Hepatocyte (in vitro differentiated cells): Measurements from ENCODE around the gene CLBA1. TPM values are rescaled to one million over a fixed set of nuclear protein-coding genes. Genes with fewer than 3 reads are reported as not detected.

ENCODE experiments used
- DNase-seq: peaks from one replicate; pipeline ENCODE4 v3.0.0-alpha.2; 2016; ENCODE audit warnings: low spot score
- H2AFZ ChIP-seq: fragments of 200-600 bp; sonication (generic); 2 replicates; pipeline ENCODE4 v1.6.0; 2016; ENCODE audit warnings: antibody characterized with exemption, mild to moderate bottlenecking
- H3K27ac ChIP-seq: fragments of 200-600 bp; sonication (generic); 2 replicates; pipeline ENCODE4 v1.5.1; 2016; ENCODE audit warnings: mild to moderate bottlenecking
- H3K27me3 ChIP-seq: fragments of 200-600 bp; sonication (generic); 2 replicates; pipeline ENCODE4 v1.6.1; 2016
- H3K36me3 ChIP-seq: fragments of 200-600 bp; sonication (generic); replicated peaks from 2 replicates; pipeline ENCODE4 v1.5.1; 2016; ENCODE audit warnings: low read depth; ENCODE audit not compliant: insufficient read depth
- H3K4me1 ChIP-seq: fragments of 200-600 bp; sonication (generic); 2 replicates; pipeline ENCODE4 v1.5.1; 2016; ENCODE audit warnings: mild to moderate bottlenecking, moderate library complexity; ENCODE audit not compliant: insufficient read depth
- H3K4me2 ChIP-seq: fragments of 200-600 bp; sonication (generic); 2 replicates; pipeline ENCODE4 v1.6.0; 2016
- H3K4me3 ChIP-seq: fragments of 200-600 bp; sonication (generic); 2 replicates; pipeline ENCODE4 v1.5.1; 2016; ENCODE audit warnings: mild to moderate bottlenecking
- H3K79me2 ChIP-seq: fragments of 200-600 bp; sonication (generic); 2 replicates; pipeline ENCODE4 v1.6.0; 2017; ENCODE audit warnings: mild to moderate bottlenecking
- H3K9me2 ChIP-seq: fragments of 200-600 bp; sonication (generic); replicated peaks from 2 replicates; pipeline ENCODE4 v1.6.0; 2017; ENCODE audit warnings: mild to moderate bottlenecking; ENCODE audit not compliant: insufficient read depth
- H3K9me3 ChIP-seq: fragments of 200-600 bp; sonication (generic); 2 replicates; pipeline ENCODE4 v1.5.1; 2016; ENCODE audit warnings: low read depth, mild to moderate bottlenecking
- H4K20me1 ChIP-seq: fragments of 200-600 bp; sonication (generic); 2 replicates; pipeline ENCODE4 v1.6.0; 2016; ENCODE audit warnings: mild to moderate bottlenecking; ENCODE audit not compliant: insufficient read depth, poor library complexity, severe bottlenecking
- CTCF ChIP-seq: fragments of 200-600 bp; sonication (generic); IDR thresholded peaks from 2 replicates; pipeline ENCODE4 v1.5.1; 2016; ENCODE audit warnings: antibody characterized with exemption, mild to moderate bottlenecking; ENCODE audit not compliant: poor library complexity
- EZH2 ChIP-seq: fragments of 200-600 bp; sonication (generic); IDR thresholded peaks from 2 replicates; pipeline ENCODE4 v1.6.1; 2016; ENCODE audit warnings: antibody characterized with exemption, mild to moderate bottlenecking, borderline replicate concordance
- EZH2phosphoT487 ChIP-seq: fragments of 200-600 bp; sonication (generic); IDR thresholded peaks from one replicate; pipeline ENCODE4 v1.6.1; 2018; ENCODE audit warnings: antibody characterized with exemption, mild to moderate bottlenecking, low read depth, moderate library complexity; ENCODE audit not compliant: unreplicated experiment, severe bottlenecking
- WGBS: methylation state at CpG from one replicate; pipeline ENCODE4 v1.1.6; 2016; ENCODE audit warnings: low lambda C conversion rate; ENCODE audit errors: missing lambda C conversion rate; 5-methylcytosine and 5-hydroxymethylcytosine counted together
- polyA plus RNA-seq: library from polyadenylated mRNA; unstranded; fragments of >200 nt; fragmentation: Nextera tagmentation; extraction: Ambion mirVana; gene quantifications from 2 replicates; pipeline ENCODE4 v1.2.1, GENCODE V29; 2016
- total RNA-seq: library from RNA; depleted of rRNA; stranded (reverse); fragments of >200 nt; gene quantifications from 2 replicates; pipeline ENCODE4 v1.2.3, GENCODE V29; 2014

The CLBA1 gene
- total and polyA plus RNA-seq, 2 experiments from 2014 or later: 6.4 to 9.3 TPM

- no peaks in the 10 kb centered on the region for H4K20me1 ChIP-seq
- H3K79me2 ChIP-seq: no peaks in the 10 kb centered on the region
- no peaks in the 10 kb centered on the region for H3K9me3 ChIP-seq
- TF ChIP-seq EZH2phosphoT487: no peak
- no peak for TF ChIP-seq CTCF
- TF ChIP-seq EZH2: no peak
- no peak for DNase-seq
- H3K9me2 ChIP-seq: no peaks in the 10 kb centered on the region
- no peaks in the 10 kb centered on the region for H3K36me3 ChIP-seq
- no peak overlapping the region for H2AFZ ChIP-seq
- 89% methylated on average over 28 of the region's 28 CpGs for WGBS
- no peaks in the 10 kb centered on the region for H3K27me3 ChIP-seq
- no peak overlapping the region for H3K4me2 ChIP-seq
- H3K4me1 ChIP-seq: peaks cover 2% of the 10 kb centered on the region
- no peak overlapping the region for H3K27ac ChIP-seq
- no peak overlapping the region for H3K4me3 ChIP-seq
These were observed 56.5 kb downstream of the CLBA1 start for GRCh38 chr14:105041841-105042765.

GRCh38 chr14:105042813-105043212 lies 57.2 kb downstream of the CLBA1 start:
- Histone ChIP-seq H3K4me3 (no peak overlapping the region), H3K4me2 (no peak overlapping the region), H3K79me2 (no peaks in the 10 kb centered on the region), H3K27me3 (no peaks in the 10 kb centered on the region), H3K9me2 (no peaks in the 10 kb centered on the region), H4K20me1 (no peaks in the 10 kb centered on the region), H3K27ac (no peak overlapping the region), H3K9me3 (no peaks in the 10 kb centered on the region), H2AFZ (no peak overlapping the region), H3K4me1 (peaks cover 2% of the 10 kb centered on the region), H3K36me3 (no peaks in the 10 kb centered on the region)
- TF ChIP-seq EZH2 (no peak), CTCF (no peak), EZH2phosphoT487 (no peak)
- 93% methylated on average over 17 of the region's 17 CpGs for WGBS
- no peak for DNase-seq

DNA sequence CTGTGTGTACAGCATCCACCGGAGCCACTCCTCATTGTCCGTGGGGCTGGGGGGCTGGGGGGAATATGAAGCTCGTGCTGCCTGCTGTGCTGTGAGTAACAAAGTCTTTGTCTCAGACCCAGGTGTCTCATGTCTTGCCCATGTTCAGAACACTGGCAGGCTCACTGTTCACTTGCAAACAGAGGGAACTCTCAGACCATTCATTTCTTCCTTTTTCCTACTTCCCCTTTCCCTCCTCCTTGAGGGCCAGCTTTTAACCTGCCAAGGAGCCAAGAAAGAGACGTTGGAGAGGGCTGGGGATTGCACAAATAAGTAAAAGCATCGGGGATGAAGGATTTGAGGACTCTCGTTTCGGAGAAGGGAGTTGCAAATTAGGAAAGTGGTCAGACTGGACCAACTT lies 58.1 kb downstream of the CLBA1 start:
- H3K4me2 ChIP-seq: no peak overlapping the region
- H3K79me2 ChIP-seq: no peaks in the 10 kb centered on the region
- no peak for TF ChIP-seq CTCF
- no peak for TF ChIP-seq EZH2phosphoT487
- no peak for TF ChIP-seq EZH2
- H3K27ac ChIP-seq: no peak overlapping the region
- H3K4me3 ChIP-seq: no peak overlapping the region
- no peaks in the 10 kb centered on the region for H3K27me3 ChIP-seq
- no peaks in the 10 kb centered on the region for H3K9me3 ChIP-seq
- DNase-seq: no peak
- no peaks in the 10 kb centered on the region for H3K36me3 ChIP-seq
- no peak overlapping the region for H2AFZ ChIP-seq
- WGBS: 81% methylated on average over 7 of the region's 7 CpGs
- H4K20me1 ChIP-seq: no peaks in the 10 kb centered on the region
- no peaks in the 10 kb centered on the region for H3K9me2 ChIP-seq
- H3K4me1 ChIP-seq: peaks cover 2% of the 10 kb centered on the region

Other genes with a start within 250 kb of the CLBA1 start
- gene SIVA1, start 232.6 kb upstream of the CLBA1 start, total RNA-seq: 163 and 218 TPM in 2 replicates
- 140 and 149 TPM in 2 replicates for gene SIVA1, start 232.6 kb upstream of the CLBA1 start, polyA plus RNA-seq
- gene AKT1, start 190.0 kb upstream of the CLBA1 start, total RNA-seq: 120 and 124 TPM in 2 replicates
- 155 and 159 TPM in 2 replicates for gene AKT1, start 190.0 kb upstream of the CLBA1 start, polyA plus RNA-seq
- 8.6 and 13.0 TPM in 2 replicates for gene ZBTB42, start 184.7 kb upstream of the CLBA1 start, total RNA-seq
- 3.6 TPM in 2 replicates for gene ZBTB42, start 184.7 kb upstream of the CLBA1 start, polyA plus RNA-seq
- gene CEP170B, start 120.5 kb upstream of the CLBA1 start, total RNA-seq: 12.0 and 20.3 TPM in 2 replicates
- 7.6 and 9.5 TPM in 2 replicates for gene CEP170B, start 120.5 kb upstream of the CLBA1 start, polyA plus RNA-seq
- not detected in 2 replicates for gene PLD4, start 60.9 kb upstream of the CLBA1 start, total RNA-seq
- 0.77 and 1.1 TPM in 2 replicates for gene PLD4, start 60.9 kb upstream of the CLBA1 start, polyA plus RNA-seq
- gene AHNAK2, start 7.4 kb upstream of the CLBA1 start, total RNA-seq: 4.6 and 5.9 TPM in 2 replicates
- 1.8 and 2.4 TPM in 2 replicates for gene AHNAK2, start 7.4 kb upstream of the CLBA1 start, polyA plus RNA-seq
- gene CDCA4, start 35.3 kb downstream of the CLBA1 start, total RNA-seq: 13.6 and 15.7 TPM in 2 replicates
- 15.0 and 17.1 TPM in 2 replicates for gene CDCA4, start 35.3 kb downstream of the CLBA1 start, polyA plus RNA-seq
- gene GPR132, start 79.6 kb downstream of the CLBA1 start, total RNA-seq: 0.24 and 0.83 TPM in 2 replicates
- gene GPR132, start 79.6 kb downstream of the CLBA1 start, polyA plus RNA-seq: 0.23 and 0.41 TPM in 2 replicates
- gene JAG2, start 183.0 kb downstream of the CLBA1 start, total RNA-seq: 2.0 and 6.1 TPM in 2 replicates
- 4.1 and 4.8 TPM in 2 replicates for gene JAG2, start 183.0 kb downstream of the CLBA1 start, polyA plus RNA-seq
- 47.4 and 47.7 TPM in 2 replicates for gene NUDT14, start 195.5 kb downstream of the CLBA1 start, total RNA-seq
- 98.1 and 106 TPM in 2 replicates for gene NUDT14, start 195.5 kb downstream of the CLBA1 start, polyA plus RNA-seq